SK-N-SH (cell line): Measurements from ENCODE around the gene WNK2. TPM values are rescaled to one million over a fixed set of nuclear protein-coding genes. Genes with fewer than 3 reads are reported as not detected.

Source experiments
- CTCF ChIA-PET: fragments of 300-600, 350-600 bp; formaldehyde crosslinking; extraction: SDS; loops from one replicate; lab custom pipeline; 2021; lab: Yijun Ruan, JAX
- POLR2A ChIA-PET: fragments of 350-600 bp; sonication (Branson Sonifier 250); formaldehyde crosslinking; extraction: SDS; loops from one replicate; lab custom pipeline; 2020; ENCODE audit warnings: antibody characterized with exemption, inconsistent platforms; lab: Yijun Ruan, JAX
- DNase-seq: peaks from one replicate; pipeline ENCODE4 v3.0.0; 2012
- H2AFZ ChIP-seq: fragments of 200-600 bp; sonication (generic); 2 replicates; pipeline ENCODE4 v1.8.1; 2016; ENCODE audit warnings: antibody characterized with exemption, mild to moderate bottlenecking, low read depth
- H3F3A ChIP-seq: fragments of 200-600 bp; sonication (generic); replicated peaks from 2 replicates; pipeline ENCODE3; 2016; ENCODE audit warnings: antibody characterized with exemption, mild to moderate bottlenecking; ENCODE audit not compliant: insufficient read depth
- H3K27ac ChIP-seq, 2 experiments: fragments of 200-500 bp in 1 of 2; fragments of 200-600 bp in 1 of 2; sonication (Bioruptor generic) in 1 of 2; sonication (generic), shearing (Covaris generic) in 1 of 2; 2 replicates each; pipeline versions ENCODE4 v1.5.1 to v1.6.1; 2014 to 2016; ENCODE audit warnings: low read depth in 2 of 2, inconsistent platforms in 1 of 2, low read length in 1 of 2, mild to moderate bottlenecking in 1 of 2, mixed read lengths in 1 of 2
- H3K27me3 ChIP-seq: fragments of 200-600 bp; sonication (generic), shearing (Covaris generic); 2 replicates; pipeline ENCODE4 v1.6.1; 2016; ENCODE audit warnings: mixed run types; ENCODE audit not compliant: insufficient read depth
- H3K36me3 ChIP-seq, 2 experiments: fragments of 200-500 bp in 1 of 2; fragments of 200-600 bp in 1 of 2; sonication (Bioruptor generic) in 1 of 2; sonication (generic) in 1 of 2; replicated peaks in 1 of 2; 2 replicates each; pipeline versions ENCODE3 to v1.5.1; 2014 to 2016; ENCODE audit warnings: low read length in 1 of 2, mild to moderate bottlenecking in 1 of 2; ENCODE audit not compliant: insufficient read depth in 2 of 2, control insufficient read depth in 1 of 2
- H3K4me1 ChIP-seq, 2 experiments: fragments of 200-500 bp in 1 of 2; fragments of 200-600 bp in 1 of 2; sonication (Bioruptor generic) in 1 of 2; sonication (generic), shearing (Covaris generic) in 1 of 2; 2 replicates each; pipeline versions ENCODE4 v1.5.1 to v1.6.1; 2014 to 2016; ENCODE audit warnings: low read depth in 1 of 2, low read length in 1 of 2, mixed run types in 1 of 2; ENCODE audit not compliant: insufficient read depth in 2 of 2, control insufficient read depth in 1 of 2
- H3K4me2 ChIP-seq: fragments of 200-600 bp; sonication (generic), shearing (Covaris generic); 2 replicates; pipeline ENCODE4 v1.6.1; 2017; ENCODE audit warnings: mixed run types
- H3K4me3 ChIP-seq, 2 experiments: fragments of 200-500 bp in 1 of 2; fragments of 200-600 bp in 1 of 2; sonication (Bioruptor generic) in 1 of 2; sonication (generic), shearing (Covaris generic) in 1 of 2; 2 replicates each; pipeline versions ENCODE4 v1.5.1 to v1.8.1; 2014 to 2016; ENCODE audit warnings: low read depth in 2 of 2, inconsistent platforms in 1 of 2, low read length in 1 of 2, mild to moderate bottlenecking in 1 of 2, mixed read lengths in 1 of 2, moderate library complexity in 1 of 2
- H3K79me2 ChIP-seq: fragments of 200-600 bp; sonication (generic); 2 replicates; pipeline ENCODE4 v1.8.1; 2017; ENCODE audit warnings: mild to moderate bottlenecking; ENCODE audit not compliant: insufficient read depth
- H3K9ac ChIP-seq: fragments of 200-600 bp; sonication (generic); 2 replicates; pipeline ENCODE4 v1.6.1; 2017; ENCODE audit warnings: mixed run types
- H3K9me2 ChIP-seq: fragments of 200-600 bp; sonication (generic); 2 replicates; pipeline ENCODE4 v1.6.1; 2017; ENCODE audit warnings: mixed run types
- H3K9me3 ChIP-seq: fragments of 200-600 bp; sonication (generic); 2 replicates; pipeline ENCODE4 v1.6.1; 2017; ENCODE audit warnings: mixed run types, mild to moderate bottlenecking, moderate library complexity
- H4K20me1 ChIP-seq: fragments of 200-600 bp; sonication (generic); 2 replicates; pipeline ENCODE4 v1.6.1; 2017; ENCODE audit warnings: mild to moderate bottlenecking, mixed run types; ENCODE audit not compliant: insufficient read depth
- CHD2 ChIP-seq: fragments of 150-350 bp; IDR thresholded peaks from 2 replicates; pipeline ENCODE4 v1.6.1; 2018; ENCODE audit warnings: low read length; ENCODE audit not compliant: partially characterized antibody
- EZH2phosphoT487 ChIP-seq: fragments of 200-600 bp; sonication (generic); IDR thresholded peaks from 2 replicates; pipeline ENCODE4 v1.6.1; 2017; ENCODE audit warnings: low read depth, mixed run types, mild to moderate bottlenecking, antibody characterized with exemption, moderate library complexity, borderline replicate concordance
- FOXJ3 ChIP-seq: sonication (generic); formaldehyde crosslinking; IDR thresholded peaks from 2 replicates; pipeline ENCODE4 v1.5.1; 2020; ENCODE audit warnings: mild to moderate bottlenecking, missing genetic modification reagents
- GABPA ChIP-seq: IDR thresholded peaks from 2 replicates; pipeline ENCODE4 v1.4.0; 2012; ENCODE audit warnings: low read depth, mild to moderate bottlenecking
- JUND ChIP-seq: IDR thresholded peaks from 2 replicates; pipeline ENCODE4 v1.4.0; 2012
- MEF2A ChIP-seq: IDR thresholded peaks from 2 replicates; pipeline ENCODE4 v1.4.0; 2012; ENCODE audit warnings: low read depth, borderline replicate concordance
- MXI1 ChIP-seq: IDR thresholded peaks from 2 replicates; pipeline ENCODE4 v1.6.1; 2012; ENCODE audit warnings: mild to moderate bottlenecking, low read depth, low read length, improper control_type of control experiment
- RAD21 ChIP-seq: IDR thresholded peaks from 2 replicates; pipeline ENCODE4 v1.6.1; 2012; ENCODE audit warnings: mild to moderate bottlenecking, low read length
- RXRA ChIP-seq: IDR thresholded peaks from 2 replicates; pipeline ENCODE4 v1.4.0; 2012; ENCODE audit warnings: low read depth, mild to moderate bottlenecking, borderline replicate concordance
- SIN3A ChIP-seq: IDR thresholded peaks from 2 replicates; pipeline ENCODE4 v1.6.1; 2012; ENCODE audit warnings: low read depth, mild to moderate bottlenecking, low read length, moderate library complexity, borderline replicate concordance
- SMC3 ChIP-seq: IDR thresholded peaks from 2 replicates; pipeline ENCODE4 v1.6.1; 2012; ENCODE audit warnings: low read depth, low read length, improper control_type of control experiment
- TCF12 ChIP-seq: IDR thresholded peaks from 2 replicates; pipeline ENCODE4 v1.4.0; 2012
- TEAD4 ChIP-seq: IDR thresholded peaks from 2 replicates; pipeline ENCODE4 v1.4.0; 2012; ENCODE audit warnings: mild to moderate bottlenecking, borderline replicate concordance; ENCODE audit not compliant: insufficient read depth
- WGBS: methylation state at CpG from one replicate; pipeline ENCODE4 v1.1.6; 2017; ENCODE audit warnings: low lambda C conversion rate; 5-methylcytosine and 5-hydroxymethylcytosine counted together
- polyA plus RNA-seq, 3 experiments: library from polyadenylated mRNA; depleted of rRNA; stranded (reverse); fragments of >200 nt; gene quantifications; 2 replicates each; pipeline ENCODE4 v1.2.3, GENCODE V29; 2012
- TF ChIP-seq, protein P1 (sequence below): IDR thresholded peaks from 2 replicates; pipeline ENCODE4 v1.6.1; 2012; ENCODE audit warnings: mild to moderate bottlenecking, low read depth, low read length, moderate library complexity
- TF ChIP-seq, protein P2 (sequence below): IDR thresholded peaks from 2 replicates; pipeline ENCODE4 v1.4.0; 2012; ENCODE audit warnings: low read depth, borderline replicate concordance

The WNK2 gene
- polyA plus RNA-seq, 1 of the 3 experiments (the other 2 are of a cell fraction), result 0.12 TPM

DNA sequence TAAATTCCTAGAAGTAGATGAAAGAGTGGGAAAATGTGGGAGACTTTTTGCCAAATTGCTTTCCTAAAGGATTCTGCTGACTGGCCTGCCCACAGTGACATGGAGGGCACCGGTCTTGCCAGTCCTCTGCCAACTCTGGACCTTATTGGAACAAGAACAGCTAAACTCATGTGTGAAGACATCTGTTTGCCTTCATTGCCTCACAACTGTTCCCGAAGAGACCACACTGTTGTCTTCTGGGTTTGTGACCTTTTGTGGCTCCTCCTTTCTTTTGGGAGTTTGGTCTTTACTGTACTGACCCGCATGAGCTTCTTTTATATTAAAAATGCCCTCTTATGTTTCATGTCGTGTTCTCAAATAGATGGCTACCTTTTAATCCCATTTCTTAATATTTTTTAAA, 16.1 kb upstream of the WNK2 start:
- 64% methylated on average over 4 of the region's 4 CpGs for WGBS
- Histone ChIP-seq H3K36me3 (no peaks in the 10 kb centered on the region), H4K20me1 (no peaks in the 10 kb centered on the region), H3K27me3 (no peaks in the 10 kb centered on the region), H3K79me2 (no peaks in the 10 kb centered on the region), H3K4me1 (peaks cover 0 to 11% of the 10 kb centered on the region in 2 experiments; a peak in 1 of 4 replicates), H3K27ac (no peak overlapping the region), H3K4me2 (no peak overlapping the region), H3K9me3 (no peaks in the 10 kb centered on the region)
- CTCF ChIA-PET, result no interaction called here
- TF ChIP-seq EZH2phosphoT487, result no peak
- TF ChIP-seq RXRA, result no peak
- no peak for TF ChIP-seq RAD21
- no peak for TF ChIP-seq SIN3A
- no peak for TF ChIP-seq MXI1
- TF ChIP-seq FOXJ3 (CRISPR knock-in tag), result no peak
- TF ChIP-seq SMC3, result no peak
- no peak for TF ChIP-seq TEAD4
- no peak for TF ChIP-seq GABPA
- no peak for TF ChIP-seq JUND
- TF ChIP-seq, protein P1, sequence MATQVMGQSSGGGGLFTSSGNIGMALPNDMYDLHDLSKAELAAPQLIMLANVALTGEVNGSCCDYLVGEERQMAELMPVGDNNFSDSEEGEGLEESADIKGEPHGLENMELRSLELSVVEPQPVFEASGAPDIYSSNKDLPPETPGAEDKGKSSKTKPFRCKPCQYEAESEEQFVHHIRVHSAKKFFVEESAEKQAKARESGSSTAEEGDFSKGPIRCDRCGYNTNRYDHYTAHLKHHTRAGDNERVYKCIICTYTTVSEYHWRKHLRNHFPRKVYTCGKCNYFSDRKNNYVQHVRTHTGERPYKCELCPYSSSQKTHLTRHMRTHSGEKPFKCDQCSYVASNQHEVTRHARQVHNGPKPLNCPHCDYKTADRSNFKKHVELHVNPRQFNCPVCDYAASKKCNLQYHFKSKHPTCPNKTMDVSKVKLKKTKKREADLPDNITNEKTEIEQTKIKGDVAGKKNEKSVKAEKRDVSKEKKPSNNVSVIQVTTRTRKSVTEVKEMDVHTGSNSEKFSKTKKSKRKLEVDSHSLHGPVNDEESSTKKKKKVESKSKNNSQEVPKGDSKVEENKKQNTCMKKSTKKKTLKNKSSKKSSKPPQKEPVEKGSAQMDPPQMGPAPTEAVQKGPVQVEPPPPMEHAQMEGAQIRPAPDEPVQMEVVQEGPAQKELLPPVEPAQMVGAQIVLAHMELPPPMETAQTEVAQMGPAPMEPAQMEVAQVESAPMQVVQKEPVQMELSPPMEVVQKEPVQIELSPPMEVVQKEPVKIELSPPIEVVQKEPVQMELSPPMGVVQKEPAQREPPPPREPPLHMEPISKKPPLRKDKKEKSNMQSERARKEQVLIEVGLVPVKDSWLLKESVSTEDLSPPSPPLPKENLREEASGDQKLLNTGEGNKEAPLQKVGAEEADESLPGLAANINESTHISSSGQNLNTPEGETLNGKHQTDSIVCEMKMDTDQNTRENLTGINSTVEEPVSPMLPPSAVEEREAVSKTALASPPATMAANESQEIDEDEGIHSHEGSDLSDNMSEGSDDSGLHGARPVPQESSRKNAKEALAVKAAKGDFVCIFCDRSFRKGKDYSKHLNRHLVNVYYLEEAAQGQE, result no peak
- no peak for TF ChIP-seq CHD2
- TF ChIP-seq, protein P2, sequence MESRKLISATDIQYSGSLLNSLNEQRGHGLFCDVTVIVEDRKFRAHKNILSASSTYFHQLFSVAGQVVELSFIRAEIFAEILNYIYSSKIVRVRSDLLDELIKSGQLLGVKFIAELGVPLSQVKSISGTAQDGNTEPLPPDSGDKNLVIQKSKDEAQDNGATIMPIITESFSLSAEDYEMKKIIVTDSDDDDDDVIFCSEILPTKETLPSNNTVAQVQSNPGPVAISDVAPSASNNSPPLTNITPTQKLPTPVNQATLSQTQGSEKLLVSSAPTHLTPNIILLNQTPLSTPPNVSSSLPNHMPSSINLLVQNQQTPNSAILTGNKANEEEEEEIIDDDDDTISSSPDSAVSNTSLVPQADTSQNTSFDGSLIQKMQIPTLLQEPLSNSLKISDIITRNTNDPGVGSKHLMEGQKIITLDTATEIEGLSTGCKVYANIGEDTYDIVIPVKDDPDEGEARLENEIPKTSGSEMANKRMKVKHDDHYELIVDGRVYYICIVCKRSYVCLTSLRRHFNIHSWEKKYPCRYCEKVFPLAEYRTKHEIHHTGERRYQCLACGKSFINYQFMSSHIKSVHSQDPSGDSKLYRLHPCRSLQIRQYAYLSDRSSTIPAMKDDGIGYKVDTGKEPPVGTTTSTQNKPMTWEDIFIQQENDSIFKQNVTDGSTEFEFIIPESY, result no peak
- TF ChIP-seq TCF12, result no peak
- TF ChIP-seq MEF2A, result no peak
- TF ChIP-seq, all 33 proteins: peak for 0
- POLR2A ChIA-PET, result no interaction called here
- Histone ChIP-seq H3K9me2 (no peaks in the 10 kb centered on the region), H3K9ac (no peak overlapping the region), H3F3A (no peaks in the 10 kb centered on the region), H2AFZ (no peak overlapping the region), H3K4me3 (no peak overlapping the region)
- no peak for DNase-seq
